Activated B cell treated with CpG ODN at 0.5 μM for 24 hours (primary cell): Measurements from ENCODE around the gene TMC4. TPM values are rescaled to one million over a fixed set of nuclear protein-coding genes. Genes with fewer than 3 reads are reported as not detected.
A peak's percentile ranks its signal among the peaks of the same experiment; 100 is the strongest.

Source experiments
- ATAC-seq: fragments of 200-7000 bp; cut with Tn5 transposase; one replicate; pipeline ENCODE4 v1.10.0; 2021; ENCODE audit warnings: low read depth, mild to moderate bottlenecking, moderate library complexity
- CTCF ChIA-PET: fragments of 350-600 bp; sonication (Branson Sonifier 250); formaldehyde crosslinking; loops from one replicate; lab custom pipeline; 2021; ENCODE audit warnings: antibody characterized with exemption; lab: Charles Lee
- POLR2A ChIA-PET: fragments of 350-600 bp; sonication (Branson Sonifier 250); formaldehyde crosslinking; loops from one replicate; lab custom pipeline; 2021; ENCODE audit warnings: antibody characterized with exemption; lab: Charles Lee
- DNase-seq: peaks from one replicate; pipeline ENCODE4 v3.0.0; 2022
- H3K27ac Mint-ChIP-seq: one replicate; pipeline ENCODE4 v1.8.0; 2020; ENCODE audit warnings: mixed read lengths
- H3K27me3 Mint-ChIP-seq: one replicate; pipeline ENCODE4 v1.8.0; 2021; ENCODE audit warnings: mixed read lengths
- H3K36me3 Mint-ChIP-seq: one replicate; pipeline ENCODE4 v1.8.0; 2021; ENCODE audit warnings: low read depth, mixed read lengths
- H3K4me1 Mint-ChIP-seq: one replicate; pipeline ENCODE4 v1.8.0; 2021; ENCODE audit warnings: mixed read lengths
- H3K4me3 Mint-ChIP-seq: one replicate; pipeline ENCODE4 v1.8.0; 2020; ENCODE audit warnings: mild to moderate bottlenecking, mixed read lengths
- H3K9me3 Mint-ChIP-seq: one replicate; pipeline ENCODE4 v1.8.0; 2020; ENCODE audit warnings: mixed read lengths
- intact Hi-C: fragments of 100-400 bp; cut with micrococcal nuclease; formaldehyde crosslinking; loops from one replicate; pipeline ENCODE4 v1.15.1; 2024
- total RNA-seq: library from RNA; stranded (reverse); gene quantifications from 2 replicates; pipeline ENCODE4 v1.2.3, GENCODE V29; 2022
- TF ChIP-seq, protein P1 (sequence below): fragments of 200-600 bp; IDR thresholded peaks from one replicate; pipeline ENCODE4 v1.8.0; 2022; ENCODE audit warnings: antibody characterized with exemption, mild to moderate bottlenecking

The TMC4 gene
- total RNA-seq, 1 donor from 2014 or later = not detected

GRCh38 chr19:54155694-54156093 lies 17.3 kb downstream of the TMC4 start:
- no peaks in the 10 kb centered on the region for H3K27me3 Mint-ChIP-seq
- H3K36me3 Mint-ChIP-seq = peaks cover 74% of the 10 kb centered on the region
- intact Hi-C loops = no loop called here
- ATAC-seq (no peak), DNase-seq (no peak)
- H3K27ac Mint-ChIP-seq = no peak overlapping the region
- no peak overlapping the region for H3K4me3 Mint-ChIP-seq
- H3K4me1 Mint-ChIP-seq = peaks cover 28% of the 10 kb centered on the region
- TF ChIP-seq, protein P1, sequence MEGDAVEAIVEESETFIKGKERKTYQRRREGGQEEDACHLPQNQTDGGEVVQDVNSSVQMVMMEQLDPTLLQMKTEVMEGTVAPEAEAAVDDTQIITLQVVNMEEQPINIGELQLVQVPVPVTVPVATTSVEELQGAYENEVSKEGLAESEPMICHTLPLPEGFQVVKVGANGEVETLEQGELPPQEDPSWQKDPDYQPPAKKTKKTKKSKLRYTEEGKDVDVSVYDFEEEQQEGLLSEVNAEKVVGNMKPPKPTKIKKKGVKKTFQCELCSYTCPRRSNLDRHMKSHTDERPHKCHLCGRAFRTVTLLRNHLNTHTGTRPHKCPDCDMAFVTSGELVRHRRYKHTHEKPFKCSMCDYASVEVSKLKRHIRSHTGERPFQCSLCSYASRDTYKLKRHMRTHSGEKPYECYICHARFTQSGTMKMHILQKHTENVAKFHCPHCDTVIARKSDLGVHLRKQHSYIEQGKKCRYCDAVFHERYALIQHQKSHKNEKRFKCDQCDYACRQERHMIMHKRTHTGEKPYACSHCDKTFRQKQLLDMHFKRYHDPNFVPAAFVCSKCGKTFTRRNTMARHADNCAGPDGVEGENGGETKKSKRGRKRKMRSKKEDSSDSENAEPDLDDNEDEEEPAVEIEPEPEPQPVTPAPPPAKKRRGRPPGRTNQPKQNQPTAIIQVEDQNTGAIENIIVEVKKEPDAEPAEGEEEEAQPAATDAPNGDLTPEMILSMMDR = no peak
- no peaks in the 10 kb centered on the region for H3K9me3 Mint-ChIP-seq
- CTCF ChIA-PET = no interaction called here
- POLR2A ChIA-PET = interaction anchor here (4.7 kb wide), 1 partner anchor 18 kb away, joined by 69 read pairs; the partner anchor contains the start of gene CNOT3

DNA sequence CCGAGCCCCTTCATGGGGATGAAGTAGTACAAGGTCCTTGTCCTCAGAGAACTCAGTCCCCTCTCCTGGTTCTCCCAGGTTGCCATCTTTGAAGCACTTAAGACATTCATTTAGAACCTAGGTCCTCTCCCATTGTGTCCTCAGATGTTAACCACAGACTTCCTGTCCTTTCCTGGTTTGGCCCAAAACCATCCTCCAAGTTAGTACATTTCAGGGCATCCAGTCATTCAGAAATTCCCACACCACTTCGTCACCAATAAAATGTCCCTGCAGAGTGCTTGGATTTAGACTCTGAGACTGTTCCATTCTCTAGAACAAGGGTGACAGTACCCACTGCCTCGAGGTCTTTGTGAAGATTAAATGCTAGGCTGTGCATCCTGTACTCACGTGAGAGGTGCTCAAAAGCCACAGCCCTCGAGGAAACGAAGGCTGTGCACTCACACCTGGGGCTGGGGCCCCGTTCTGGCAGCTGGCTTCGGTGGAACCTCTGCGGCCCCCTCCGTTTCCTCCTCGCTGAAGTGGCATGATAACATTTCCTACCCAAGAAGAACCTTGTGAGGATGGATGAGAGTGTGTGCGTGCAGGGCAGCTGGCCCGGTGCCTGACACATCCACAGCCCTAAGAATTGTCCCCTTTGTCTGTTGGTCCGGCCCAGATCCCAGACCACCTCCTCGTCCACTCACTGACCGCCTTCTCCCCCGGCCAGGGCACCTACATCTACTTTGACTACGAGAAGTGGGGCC lies 18.2 kb downstream of the TMC4 start:
- Mint-ChIP-seq H3K9me3 (no peaks in the 10 kb centered on the region), H3K4me1 (peaks cover 19% of the 10 kb centered on the region), H3K36me3 (peaks cover 81% of the 10 kb centered on the region), H3K27me3 (no peaks in the 10 kb centered on the region), H3K4me3 (no peak overlapping the region), H3K27ac (peak overlapping the region; percentile 65)
- POLR2A ChIA-PET = interaction anchor here (0.5 kb wide), 1 partner anchor 93 kb away, joined by 3 read pairs; no protein-coding TSS in a partner anchor
- TF ChIP-seq, protein P1 = no peak
- CTCF ChIA-PET = no interaction called here
- intact Hi-C loops = no loop called here
- no peak for DNase-seq
- no peak for ATAC-seq

DNA sequence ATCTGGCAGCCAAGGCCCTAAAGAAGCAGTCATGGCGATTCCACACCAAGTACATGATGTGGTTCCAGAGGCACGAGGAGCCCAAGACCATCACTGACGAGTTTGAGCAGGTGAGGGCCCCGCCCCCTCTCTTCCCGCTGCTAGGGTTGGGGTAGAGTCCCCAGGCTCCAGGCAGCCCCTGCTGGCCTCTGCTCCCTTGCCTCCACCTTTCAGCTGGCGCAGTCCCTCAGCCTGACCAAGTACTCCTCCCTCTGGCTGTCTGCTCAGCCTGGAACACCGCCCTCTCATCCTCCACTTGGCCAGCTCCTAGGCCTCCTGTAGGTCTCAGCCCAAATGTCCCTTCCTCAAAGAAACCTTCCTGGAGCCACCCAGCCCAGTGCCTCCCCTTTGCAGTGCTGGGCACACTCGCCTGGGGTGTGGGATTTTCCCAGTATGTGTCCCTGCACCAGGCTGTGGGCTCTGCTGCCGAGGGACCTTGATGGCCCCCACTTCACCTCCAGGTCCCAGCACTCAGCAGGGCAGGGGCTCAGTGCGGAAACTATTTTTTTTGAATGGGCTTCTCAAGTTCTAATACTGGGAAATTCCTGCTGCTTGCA lies 19.1 kb downstream of the TMC4 start:
- CTCF ChIA-PET = no interaction called here
- POLR2A ChIA-PET = interaction anchor here (1.3 kb wide), 1 partner anchor 17 kb away, joined by 4 read pairs; the partner anchor contains the start of gene CNOT3
- Mint-ChIP-seq H3K36me3 (peaks cover 84% of the 10 kb centered on the region), H3K27ac (no peak overlapping the region), H3K4me3 (no peak overlapping the region), H3K27me3 (no peaks in the 10 kb centered on the region), H3K9me3 (no peaks in the 10 kb centered on the region), H3K4me1 (peaks cover 11% of the 10 kb centered on the region)
- DNase-seq = no peak
- TF ChIP-seq, protein P1 = no peak
- intact Hi-C loops = no loop called here
- ATAC-seq = no peak

DNA sequence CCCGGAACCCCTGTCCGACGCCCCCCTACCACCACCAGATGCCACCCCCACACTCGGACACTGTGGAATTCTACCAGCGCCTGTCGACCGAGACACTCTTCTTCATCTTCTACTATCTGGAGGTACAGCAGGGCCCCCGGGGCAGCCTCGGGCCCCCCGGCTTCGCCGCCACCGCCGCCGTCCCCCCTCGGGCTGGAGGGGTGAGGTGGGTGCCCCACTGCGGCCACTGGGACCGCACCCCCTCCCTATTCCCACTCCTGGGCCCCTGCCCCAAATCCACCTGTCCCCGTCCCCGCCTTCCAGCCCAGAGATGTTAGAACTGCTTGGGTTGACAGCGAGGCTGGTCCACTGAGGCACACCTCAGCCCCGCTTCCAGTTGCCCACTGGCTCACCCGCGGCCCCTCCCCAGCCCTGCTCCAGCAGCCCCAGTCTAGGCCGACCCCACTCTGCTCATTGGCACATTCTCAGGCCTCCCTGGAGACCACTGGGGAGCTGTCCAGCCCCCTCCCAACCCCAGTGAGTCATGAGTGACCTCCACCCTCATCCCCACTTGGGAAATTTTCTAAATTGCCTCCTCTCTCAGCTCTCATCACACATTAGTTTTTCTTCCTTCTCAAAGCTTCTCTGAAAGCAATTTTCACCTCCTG lies 20.0 kb downstream of the TMC4 start:
- CTCF ChIA-PET = no interaction called here
- H3K36me3 Mint-ChIP-seq = peaks cover 83% of the 10 kb centered on the region
- H3K27me3 Mint-ChIP-seq = no peaks in the 10 kb centered on the region
- no peak overlapping the region for H3K4me3 Mint-ChIP-seq
- intact Hi-C loops = no loop called here
- H3K27ac Mint-ChIP-seq = no peak overlapping the region
- H3K4me1 Mint-ChIP-seq = peaks cover 2% of the 10 kb centered on the region
- TF ChIP-seq, protein P1 = no peak
- ATAC-seq (no peak), DNase-seq (no peak)
- POLR2A ChIA-PET = interaction anchor here (1.3 kb wide), 1 partner anchor 16 kb away, joined by 4 read pairs; the partner anchor contains the start of gene CNOT3
- no peaks in the 10 kb centered on the region for H3K9me3 Mint-ChIP-seq

GRCh38 chr19:54152267-54152666 lies 20.7 kb downstream of the TMC4 start:
- H3K4me1 Mint-ChIP-seq = peaks cover 2% of the 10 kb centered on the region
- no peak overlapping the region for H3K4me3 Mint-ChIP-seq
- no peaks in the 10 kb centered on the region for H3K9me3 Mint-ChIP-seq
- H3K27me3 Mint-ChIP-seq = no peaks in the 10 kb centered on the region
- TF ChIP-seq, protein P1 = no peak
- H3K36me3 Mint-ChIP-seq = peaks cover 84% of the 10 kb centered on the region
- ChIA-PET POLR2A (interaction anchor here (1.3 to 2.6 kb wide), 2 partner anchors 15 kb away, joined by 4 to 17 read pairs; partner anchors contain the start of gene CNOT3), CTCF (no interaction called here)
- ATAC-seq (no peak), DNase-seq (no peak)
- intact Hi-C loops = no loop called here
- H3K27ac Mint-ChIP-seq = no peak overlapping the region
